HG03280 (cell line): Measurements from ENCODE around the gene RHBDF1.
"Not testable (repeated sequence)": the region's sequence is repeated elsewhere in the genome, so short reads cannot be mapped to it uniquely, and the experiment has no call there.

Experiments
- ATAC-seq: cut with Tn5 transposase; IDR thresholded peaks from one replicate; pipeline ENCODE4 v1.9.1; 2021; ENCODE audit warnings: mild to moderate bottlenecking, moderate library complexity; ENCODE audit not compliant: unreplicated experiment

RHBDF1 gene

GRCh38 chr16:38941-39892 lies 33.2 kb downstream of the RHBDF1 start:
- ATAC-seq: peak; percentile 79

- not testable (repeated sequence) for ATAC-seq
Observed at GRCh38 chr16:38206-38605, 34.2 kb downstream of the RHBDF1 start.

GRCh38 chr16:37511-37910 lies 34.9 kb downstream of the RHBDF1 start:
- ATAC-seq: no peak

- no peak for ATAC-seq
Observed at GRCh38 chr16:36336-36984, 36.0 kb downstream of the RHBDF1 start.

- no peak for ATAC-seq
Observed at GRCh38 chr16:35678-36305, 36.6 kb downstream of the RHBDF1 start.

GRCh38 chr16:35011-35677 lies 37.3 kb downstream of the RHBDF1 start:
- ATAC-seq: no peak

GRCh38 chr16:34648-34987 lies 37.8 kb downstream of the RHBDF1 start:
- ATAC-seq: no peak

- ATAC-seq: no peak
Observed at GRCh38 chr16:33877-34647, 38.4 kb downstream of the RHBDF1 start.

GRCh38 chr16:33154-33876 lies 39.1 kb downstream of the RHBDF1 start:
- not testable (repeated sequence) for ATAC-seq

- ATAC-seq: not testable (repeated sequence)
Observed at GRCh38 chr16:30627-31026, 41.8 kb downstream of the RHBDF1 start.

- ATAC-seq: peak; percentile 52
Observed at GRCh38 chr16:25926-26348, 46.5 kb downstream of the RHBDF1 start.

GRCh38 chr16:24151-24550 lies 48.3 kb downstream of the RHBDF1 start:
- not testable (repeated sequence) for ATAC-seq

GRCh38 chr16:20886-21285 lies 51.5 kb downstream of the RHBDF1 start:
- not testable (repeated sequence) for ATAC-seq

GRCh38 chr16:17062-17765 lies 55.2 kb downstream of the RHBDF1 start:
- ATAC-seq: not testable (repeated sequence)

GRCh38 chr16:10772-11171 lies 61.7 kb downstream of the RHBDF1 start:
- ATAC-seq: not testable (repeated sequence)

GRCh38 chr16:9903-10665 lies 62.3 kb downstream of the RHBDF1 start:
- ATAC-seq: no peak
